ENCODE data around the gene HLA-A. TPM values are rescaled to one million over a fixed set of nuclear protein-coding genes. Genes with fewer than 3 reads are reported as not detected.
A peak's percentile ranks its signal among the peaks of the same experiment; 100 is the strongest.

Gene HLA-A
- total and polyA plus RNA-seq, 9 of the 15 experiments (the other 6 are each of a cell fraction or from before 2014, with no cell fraction given) = 0.46 to 3.3 TPM; not detected in 7

DNA sequence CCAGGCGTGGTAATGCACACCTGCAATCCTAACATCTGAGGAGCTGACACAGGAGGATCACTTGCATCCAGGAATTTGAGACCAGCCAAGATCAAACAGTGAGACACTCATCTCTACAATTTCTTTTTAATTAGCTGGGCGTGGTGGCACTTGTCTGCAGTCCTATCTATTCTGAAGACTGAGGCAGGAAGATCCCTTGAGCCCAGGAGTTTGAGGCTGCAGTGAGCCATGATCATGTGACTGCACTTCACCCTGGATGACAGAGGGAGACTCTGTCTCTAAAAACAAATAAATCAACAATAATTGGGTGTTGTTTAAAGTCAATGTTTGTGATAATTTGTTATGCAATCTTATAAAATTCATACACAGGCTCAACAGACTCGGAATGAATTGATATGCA, 18.0 kb upstream of the HLA-A start:
- H3K9me3 ChIP-seq (replicated peaks; ENCODE audit: control insufficient read depth, insufficient read depth, low read depth, low read length) = no peaks in the 10 kb centered on the region
- H3K79me2 ChIP-seq (ENCODE audit: control insufficient read depth, insufficient read depth, low read length) = no peaks in the 10 kb centered on the region
- ATAC-seq (no peak), FAIRE-seq (no peak), DNase-seq (ENCODE audit: extremely low read depth in 1 of 4, low spot score in 3 of 4) (no peak)
- POLR2A ChIA-PET = no interaction called here
- H3K4me2 ChIP-seq (ENCODE audit: insufficient read depth, low read length) = no peak overlapping the region
- H3K27ac ChIP-seq (ENCODE audit: extremely low read depth, low read depth, low read length) = no peak overlapping the region
- no peak overlapping the region for H2AFZ ChIP-seq (ENCODE audit: low read depth, low read length)
- H3K9me1 ChIP-seq (ENCODE audit: control insufficient read depth, insufficient read depth, low read length) = no peaks in the 10 kb centered on the region
- no peak overlapping the region for H3K9ac ChIP-seq (ENCODE audit: insufficient read depth in 1 of 2, low read depth in 2 of 2, low read length in 2 of 2)
- H3K4me3 ChIP-seq = no peak overlapping the region
- no peaks in the 10 kb centered on the region for H3K36me3 ChIP-seq (ENCODE audit: control insufficient read depth, insufficient read depth, low read length)
- TF ChIP-seq ZNF274 (IDR thresholded peaks at IDR 0.05; ENCODE audit: borderline replicate concordance, low read depth, low read length) (no peak), RAD51 (IDR thresholded peaks at IDR 0.05; ENCODE audit: borderline replicate concordance, low read depth) (0 out of 2 replicates have a peak, but pooled peaks have one; percentile 34), USF2 (CRISPR knock-in tag; IDR thresholded peaks at IDR 0.05) (peak; percentile 24; the same call in 1 of the 2 replicates), BRF2 (IDR thresholded peaks at IDR 0.05; ENCODE audit: borderline replicate concordance, insufficient read depth, insufficient read length) (no peak), CEBPG (CRISPR knock-in tag; IDR thresholded peaks at IDR 0.05) (no peak), CEBPG (tag; conservative IDR thresholded peaks at IDR 0.05 in 1 of 2, IDR thresholded peaks at IDR 0.05 in 1 of 2) (peak; percentile 48; a peak in 3 of 4 replicates), CEBPB (tag; IDR thresholded peaks at IDR 0.05) (0 out of 2 replicates have a peak, but pooled peaks have one; percentile 34), MBD2 (IDR thresholded peaks at IDR 0.05; ENCODE audit: borderline replicate concordance, low read depth) (no peak)
- TF ChIP-seq, protein P1, sequence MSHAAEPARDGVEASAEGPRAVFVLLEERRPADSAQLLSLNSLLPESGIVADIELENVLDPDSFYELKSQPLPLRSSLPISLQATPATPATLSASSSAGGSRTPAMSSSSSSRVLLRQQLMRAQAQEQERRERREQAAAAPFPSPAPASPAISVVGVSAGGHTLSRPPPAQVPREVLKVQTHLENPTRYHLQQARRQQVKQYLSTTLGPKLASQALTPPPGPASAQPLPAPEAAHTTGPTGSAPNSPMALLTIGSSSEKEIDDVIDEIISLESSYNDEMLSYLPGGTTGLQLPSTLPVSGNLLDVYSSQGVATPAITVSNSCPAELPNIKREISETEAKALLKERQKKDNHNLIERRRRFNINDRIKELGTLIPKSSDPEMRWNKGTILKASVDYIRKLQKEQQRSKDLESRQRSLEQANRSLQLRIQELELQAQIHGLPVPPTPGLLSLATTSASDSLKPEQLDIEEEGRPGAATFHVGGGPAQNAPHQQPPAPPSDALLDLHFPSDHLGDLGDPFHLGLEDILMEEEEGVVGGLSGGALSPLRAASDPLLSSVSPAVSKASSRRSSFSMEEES (CRISPR knock-in tag; IDR thresholded peaks at IDR 0.05) = peak; percentile 83
- 7% methylated on average over 3 of the region's 3 CpGs for WGBS (ENCODE audit: insufficient coverage, low coverage, missing lambda C conversion rate)
- peaks cover 0 to 9% of the 10 kb centered on the region in 2 experiments; a peak in 1 of 5 replicates for H3K27me3 ChIP-seq (ENCODE audit: control insufficient read depth in 2 of 2, insufficient read depth in 2 of 2, low read length in 2 of 2)
- H4K20me1 ChIP-seq (replicated peaks; ENCODE audit: control insufficient read depth, insufficient read depth, low read length) = no peaks in the 10 kb centered on the region
- in situ Hi-C loops (cut with MboI) (no loop called here), intact Hi-C loops (cut with micrococcal nuclease) (no loop called here)
- CTCF ChIA-PET (ENCODE audit: low intra/inter-chr PET ratio) = no interaction called here
- peaks cover 0 to 10% of the 10 kb centered on the region in 2 experiments; a peak in 2 of 5 replicates for H3K4me1 ChIP-seq (replicated peaks in 1 of 2; ENCODE audit: control insufficient read depth in 2 of 2, insufficient read depth in 2 of 2, low read length in 2 of 2)
- no TSS peak for BruUV-seq (replicated peaks)
